BLaER1 treated with 17β-estradiol and CSF1 and Interleukin-3, amounts not matched to agents 10 nM and 100 nM (cell line): ENCODE data around the gene BAHCC1.

Experiments
- H3K27ac ChIP-seq, 11 experiments: shearing (Covaris generic); formaldehyde crosslinking; 2 replicates each; pipeline ENCODE4 v1.8.1; 2022
- H3K27me3 ChIP-seq, 11 experiments: shearing (Covaris generic); formaldehyde crosslinking; 2 replicates each; pipeline ENCODE4 v1.8.1; 2022
- H3K36me3 ChIP-seq, 11 experiments: shearing (Covaris generic); formaldehyde crosslinking; 2 replicates each; pipeline ENCODE4 v1.8.1; 2022
- H3K4me1 ChIP-seq, 10 experiments: shearing (Covaris generic); formaldehyde crosslinking; 2 replicates each; pipeline ENCODE4 v1.8.1; 2022
- H3K4me2 ChIP-seq, 11 experiments: shearing (Covaris generic); formaldehyde crosslinking; 2 replicates each; pipeline ENCODE4 v1.8.1; 2022
- H3K4me3 ChIP-seq, 10 experiments: shearing (Covaris generic); formaldehyde crosslinking; 2 replicates each; pipeline ENCODE4 v1.8.1; 2022
- H3K9ac ChIP-seq, 11 experiments: shearing (Covaris generic); formaldehyde crosslinking; 2 replicates each; pipeline ENCODE4 v1.8.1; 2022
- H3K9me3 ChIP-seq, 11 experiments: shearing (Covaris generic); formaldehyde crosslinking; replicated peaks in 1 of 11; 2 replicates each; pipeline ENCODE4 v1.8.1; 2022
- H4K20me1 ChIP-seq, 11 experiments: shearing (Covaris generic); formaldehyde crosslinking; 2 replicates each; pipeline ENCODE4 v1.8.1; 2022
- Cebpa-rat ChIP-seq, 11 experiments: shearing (Covaris generic); IDR thresholded peaks; 2 replicates each; pipeline ENCODE4 v1.8.1; 2022

Gene BAHCC1

DNA sequence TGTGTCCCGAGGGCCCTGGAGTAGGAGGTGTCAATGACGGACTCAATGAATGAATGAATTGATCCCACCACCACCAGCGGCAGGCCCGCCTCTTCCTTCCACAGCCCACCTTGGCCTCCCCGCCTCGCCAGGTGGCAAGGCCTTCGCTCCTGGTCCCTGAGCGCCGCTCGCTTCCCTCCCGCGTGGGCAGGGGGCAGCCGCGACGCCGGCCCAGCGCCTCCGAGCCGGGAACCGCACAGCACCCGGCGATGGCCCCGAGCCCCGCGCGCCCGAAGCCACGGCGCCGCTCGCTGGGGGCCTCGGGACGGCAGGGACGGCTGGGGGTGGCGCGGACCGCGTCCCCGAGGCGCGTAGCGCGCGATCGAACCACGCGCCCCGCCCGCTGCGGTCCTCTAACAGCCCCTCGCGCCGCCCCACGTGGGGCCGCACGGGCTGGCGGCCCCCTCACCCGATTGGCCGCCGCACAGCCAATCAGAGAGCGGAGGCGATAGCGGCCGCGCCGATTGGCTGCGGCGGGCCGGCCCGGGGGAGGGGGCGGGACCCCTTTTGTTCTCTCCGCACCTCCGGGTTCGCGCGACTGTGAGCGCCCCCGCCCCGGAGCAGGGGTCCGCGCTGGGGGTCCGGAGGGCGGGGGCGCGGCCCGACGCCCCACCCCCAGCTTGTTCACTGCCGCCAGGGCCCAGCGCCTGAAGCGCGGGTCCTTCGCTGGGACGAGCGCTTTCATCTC lies 86.0 kb downstream of the BAHCC1 start:
- H3K4me2 ChIP-seq: peak overlapping the region; percentile 87 to 100 (median 99)
- H3K27me3 ChIP-seq: peaks cover 0 to 51% (median 0%) of the 10 kb centered on the region in 11 experiments; a peak in 7 of 22 replicates
- peak overlapping the region in 9 of 11 experiments; percentile 37 to 81 (median 71); a peak in 17 of 22 replicates for H3K27ac ChIP-seq
- TF ChIP-seq Cebpa-rat (IDR thresholded peaks at IDR 0.05): no peak
- no peaks in the 10 kb centered on the region for H4K20me1 ChIP-seq
- peak overlapping the region in 10 of 11 experiments; percentile 6 to 79 (median 68); a peak in 18 of 22 replicates for H3K9ac ChIP-seq
- H3K36me3 ChIP-seq: no peaks in the 10 kb centered on the region
- H3K4me3 ChIP-seq: peak overlapping the region; percentile 53 to 68 (median 58)
- peaks cover 0 to 7% (median 0%) of the 10 kb centered on the region in 11 experiments; a peak in 3 of 22 replicates for H3K9me3 ChIP-seq
- H3K4me1 ChIP-seq: peaks cover 44 to 82% (median 71%) of the 10 kb centered on the region in 10 experiments

- H3K4me2 ChIP-seq: peak overlapping the region; percentile 87 to 100 (median 99)
- H4K20me1 ChIP-seq: no peaks in the 10 kb centered on the region
- peaks cover 0 to 7% (median 0%) of the 10 kb centered on the region in 11 experiments; a peak in 2 of 22 replicates for H3K9me3 ChIP-seq
- H3K4me3 ChIP-seq: peak overlapping the region; percentile 53 to 68 (median 58)
- H3K36me3 ChIP-seq: no peaks in the 10 kb centered on the region
- no peak for TF ChIP-seq Cebpa-rat (IDR thresholded peaks at IDR 0.05)
- peak overlapping the region in 10 of 11 experiments; percentile 6 to 79 (median 69); a peak in 17 of 22 replicates for H3K9ac ChIP-seq
- peak overlapping the region in 8 of 11 experiments; percentile 58 to 81 (median 71); a peak in 16 of 22 replicates for H3K27ac ChIP-seq
- H3K27me3 ChIP-seq: peaks cover 0 to 51% (median 0%) of the 10 kb centered on the region in 11 experiments; a peak in 7 of 22 replicates
- peaks cover 52 to 89% (median 79%) of the 10 kb centered on the region in 10 experiments for H3K4me1 ChIP-seq
Measured at GRCh38 chr17:81481815-81482505, 86.7 kb downstream of the BAHCC1 start.

DNA sequence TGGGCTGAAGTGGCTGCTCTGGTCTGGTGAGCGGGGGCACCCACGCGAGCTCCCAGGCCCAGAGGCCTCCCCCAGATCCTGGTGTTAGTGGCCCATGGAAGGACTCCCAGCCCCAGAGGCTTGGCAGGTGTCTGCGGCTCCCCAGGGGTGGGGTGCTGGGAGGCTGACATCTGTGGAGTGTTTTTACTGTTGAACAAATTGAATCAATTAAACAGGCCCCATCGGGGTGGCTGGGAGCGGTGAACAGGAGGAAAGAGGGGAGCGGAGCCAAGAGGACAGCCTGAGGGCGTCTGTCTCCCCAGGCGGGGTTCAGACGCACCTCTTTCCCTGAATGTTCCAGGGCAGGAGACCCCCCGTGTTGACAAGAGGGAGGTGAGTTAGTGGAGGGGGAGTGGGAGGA lies 87.4 kb downstream of the BAHCC1 start:
- Histone ChIP-seq H3K4me1 (peaks cover 59 to 91% (median 85%) of the 10 kb centered on the region in 10 experiments), H3K27ac (peak overlapping the region in 7 of 11 experiments; percentile 47 to 81 (median 71); a peak in 14 of 22 replicates), H4K20me1 (no peaks in the 10 kb centered on the region), H3K4me3 (peak overlapping the region in 7 of 10 experiments; percentile 51 to 67 (median 62); a peak in 13 of 20 replicates), H3K9ac (peak overlapping the region in 8 of 11 experiments; percentile 55 to 79 (median 74); a peak in 16 of 22 replicates), H3K9me3 (peaks cover 0 to 7% (median 0%) of the 10 kb centered on the region in 11 experiments; a peak in 2 of 22 replicates), H3K36me3 (no peaks in the 10 kb centered on the region), H3K4me2 (peak overlapping the region; percentile 87 to 100 (median 99)), H3K27me3 (peaks cover 0 to 51% (median 0%) of the 10 kb centered on the region in 11 experiments; a peak in 7 of 22 replicates)
- TF ChIP-seq Cebpa-rat (IDR thresholded peaks at IDR 0.05): no peak

DNA sequence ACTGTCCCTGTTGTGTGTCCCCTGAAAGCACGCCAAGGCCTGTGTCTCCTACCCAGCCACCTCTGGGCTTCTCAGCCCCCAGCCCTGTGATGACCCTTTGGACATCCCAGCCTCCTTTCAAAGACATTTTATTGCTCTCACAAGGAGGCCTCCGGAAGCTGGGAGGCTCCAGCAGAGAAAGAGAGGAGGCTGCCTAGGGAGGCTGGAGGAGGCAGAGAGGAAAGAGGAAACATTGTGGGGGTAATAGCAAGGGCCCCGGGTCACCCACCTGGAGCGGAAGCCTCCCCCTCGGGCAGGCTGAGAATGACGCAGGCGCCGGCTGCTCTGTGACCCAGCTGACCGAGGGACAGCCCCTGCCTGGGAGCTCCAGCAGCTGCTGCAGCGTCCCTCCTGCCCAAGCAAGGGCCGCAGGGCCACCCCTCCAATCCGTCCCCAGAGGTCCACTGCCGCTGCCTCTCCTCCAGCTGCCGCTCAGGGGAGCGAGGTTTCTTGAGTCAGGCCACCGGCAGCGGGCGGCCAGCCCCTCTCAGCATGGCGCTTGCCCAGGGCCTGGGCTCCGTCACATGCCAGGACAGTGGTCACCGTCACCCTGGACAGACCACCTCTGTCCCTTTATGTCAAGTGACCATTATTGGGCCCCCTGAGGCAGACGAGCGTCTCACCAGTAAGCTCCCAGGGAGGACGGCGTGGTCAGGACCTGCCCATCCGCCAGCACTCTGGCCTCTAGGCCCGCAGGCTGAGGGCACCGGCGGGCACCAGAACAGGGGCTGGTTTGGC lies 88.0 kb downstream of the BAHCC1 start:
- Histone ChIP-seq H3K4me3 (peak overlapping the region; percentile 49 to 67 (median 59)), H3K36me3 (no peaks in the 10 kb centered on the region), H3K27ac (peak overlapping the region in 9 of 11 experiments; percentile 11 to 81 (median 64); a peak in 17 of 22 replicates), H3K27me3 (peaks cover 0 to 51% (median 0%) of the 10 kb centered on the region in 11 experiments; a peak in 7 of 22 replicates), H3K9ac (peak overlapping the region; percentile 39 to 79 (median 69); a peak in 21 of 22 replicates), H3K4me1 (peaks cover 59 to 91% (median 89%) of the 10 kb centered on the region in 10 experiments), H3K9me3 (peaks cover 0 to 7% (median 0%) of the 10 kb centered on the region in 11 experiments; a peak in 2 of 22 replicates), H4K20me1 (no peaks in the 10 kb centered on the region), H3K4me2 (peak overlapping the region; percentile 87 to 100 (median 99))
- no peak for TF ChIP-seq Cebpa-rat (IDR thresholded peaks at IDR 0.05)

GRCh38 chr17:81483862-81484194 lies 88.6 kb downstream of the BAHCC1 start:
- H3K9me3 ChIP-seq: peaks cover 0 to 7% (median 0%) of the 10 kb centered on the region in 11 experiments; a peak in 2 of 22 replicates
- peak overlapping the region; percentile 49 to 67 (median 59) for H3K4me3 ChIP-seq
- H3K4me2 ChIP-seq: peak overlapping the region; percentile 87 to 100 (median 99)
- H3K36me3 ChIP-seq: no peaks in the 10 kb centered on the region
- H3K27ac ChIP-seq: peak overlapping the region in 9 of 11 experiments; percentile 11 to 81 (median 64); a peak in 18 of 22 replicates
- peak overlapping the region; percentile 39 to 79 (median 69); a peak in 21 of 22 replicates for H3K9ac ChIP-seq
- no peaks in the 10 kb centered on the region for H4K20me1 ChIP-seq
- H3K4me1 ChIP-seq: peaks cover 63 to 97% (median 95%) of the 10 kb centered on the region in 10 experiments
- peaks cover 0 to 51% (median 0%) of the 10 kb centered on the region in 11 experiments; a peak in 7 of 22 replicates for H3K27me3 ChIP-seq
- TF ChIP-seq Cebpa-rat (IDR thresholded peaks at IDR 0.05): no peak

DNA sequence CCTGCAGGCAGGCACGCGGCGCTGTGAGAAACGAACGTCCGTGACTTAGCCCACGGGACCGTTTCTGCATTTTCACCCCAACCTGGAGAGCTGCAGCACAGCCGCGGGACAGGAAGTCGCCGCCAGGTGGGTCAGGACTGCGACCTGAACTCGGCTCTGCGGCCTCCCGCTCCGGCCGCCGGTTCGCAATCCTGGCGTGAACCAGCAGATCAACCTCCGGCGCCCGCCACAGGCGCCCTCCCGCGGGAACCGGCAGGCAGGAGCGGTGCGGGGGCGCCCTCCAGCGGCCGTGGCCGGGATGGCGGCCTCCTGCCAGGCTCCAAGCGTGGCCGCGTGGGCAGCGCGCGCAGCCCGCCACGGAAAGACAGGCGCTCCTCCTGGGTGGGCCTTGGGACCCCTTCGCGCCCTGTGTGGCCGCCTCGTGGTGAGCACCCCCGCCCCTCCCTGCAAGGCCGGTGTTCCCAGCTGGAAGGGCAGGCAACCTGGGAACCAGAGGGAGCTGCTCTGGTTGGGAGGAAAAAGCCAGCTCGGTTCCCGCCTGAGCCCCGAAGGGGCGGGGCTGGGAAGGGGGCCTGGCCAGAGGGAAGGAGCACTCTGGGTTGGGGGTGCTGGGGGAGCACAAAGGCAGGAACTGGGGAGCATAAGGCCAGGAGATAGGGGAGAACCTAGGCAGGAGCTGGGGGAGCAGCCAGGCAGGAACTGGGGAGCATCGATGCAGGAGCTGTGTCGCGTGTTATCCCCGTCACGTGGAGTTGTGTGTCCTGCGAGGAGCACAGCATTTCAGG lies 89.1 kb downstream of the BAHCC1 start:
- H4K20me1 ChIP-seq: no peaks in the 10 kb centered on the region
- TF ChIP-seq Cebpa-rat (IDR thresholded peaks at IDR 0.05): no peak
- H3K9me3 ChIP-seq: peaks cover 0 to 7% (median 0%) of the 10 kb centered on the region in 11 experiments; a peak in 2 of 22 replicates
- H3K9ac ChIP-seq: peak overlapping the region; percentile 39 to 79 (median 69); a peak in 21 of 22 replicates
- H3K27me3 ChIP-seq: peaks cover 0 to 46% (median 0%) of the 10 kb centered on the region in 11 experiments; a peak in 7 of 22 replicates
- H3K36me3 ChIP-seq: no peaks in the 10 kb centered on the region
- H3K4me2 ChIP-seq: peak overlapping the region; percentile 87 to 100 (median 99)
- H3K27ac ChIP-seq: peak overlapping the region in 8 of 11 experiments; percentile 58 to 81 (median 68); a peak in 16 of 22 replicates
- H3K4me3 ChIP-seq: peak overlapping the region; percentile 49 to 67 (median 59)
- peaks cover 69 to 97% (median 95%) of the 10 kb centered on the region in 10 experiments for H3K4me1 ChIP-seq

- Histone ChIP-seq H3K4me1 (peaks cover 80 to 97% (median 94%) of the 10 kb centered on the region in 10 experiments), H3K9me3 (peaks cover 0 to under 1% (median 0%) of the 10 kb centered on the region in 11 experiments; a peak in 1 of 22 replicates), H3K4me2 (peak overlapping the region; percentile 89 to 100 (median 98)), H3K9ac (peak overlapping the region in 8 of 11 experiments; percentile 41 to 98 (median 95); a peak in 17 of 22 replicates), H4K20me1 (no peaks in the 10 kb centered on the region), H3K4me3 (peak overlapping the region in 9 of 10 experiments; percentile 0 to 79 (median 15); a peak in 8 of 20 replicates), H3K27ac (peak overlapping the region in 8 of 11 experiments; percentile 31 to 100 (median 96); a peak in 15 of 22 replicates), H3K27me3 (peaks cover 0 to 27% (median 0%) of the 10 kb centered on the region in 11 experiments; a peak in 5 of 22 replicates), H3K36me3 (no peaks in the 10 kb centered on the region)
- no peak for TF ChIP-seq Cebpa-rat (IDR thresholded peaks at IDR 0.05)
Measured at GRCh38 chr17:81486199-81486810, 91.0 kb downstream of the BAHCC1 start.
